ENCODE measurements around the gene AMOTL1.

GRCh38 chr11:94920311-94920710 lies 152.2 kb downstream of the AMOTL1 start:
- TF ChIP-seq ARNT (IDR thresholded peaks at IDR 0.05): no peak
- no peak for TF ChIP-seq FOXA1 (IDR thresholded peaks at IDR 0.05)
- no peak for TF ChIP-seq BHLHE40 (IDR thresholded peaks at IDR 0.05; ENCODE audit: borderline replicate concordance)
- TF ChIP-seq SP1 (IDR thresholded peaks at IDR 0.05): no peak
- no peak for TF ChIP-seq FOXK2 (IDR thresholded peaks at IDR 0.05)
- TF ChIP-seq FOXM1 (IDR thresholded peaks at IDR 0.05; ENCODE audit: borderline replicate concordance): no peak
- no peak for TF ChIP-seq ZNF384 (IDR thresholded peaks at IDR 0.05)
- TF ChIP-seq HDGF (IDR thresholded peaks at IDR 0.05; ENCODE audit: borderline replicate concordance): no peak
- TF ChIP-seq TARDBP (IDR thresholded peaks at IDR 0.05): no peak
- no peak for TF ChIP-seq L3MBTL2 (conservative IDR thresholded peaks at IDR 0.05)
